ENCODE results near the gene FADS6.

GRCh38 chr17:74855323-74855722 is 38.1 kb downstream of the FADS6 start:
- TF ChIP-seq POLR2A (IDR thresholded peaks at IDR 0.05) (no peak), POLR2AphosphoS5 (IDR thresholded peaks at IDR 0.05) (no peak)
- TF ChIP-seq, protein P1, sequence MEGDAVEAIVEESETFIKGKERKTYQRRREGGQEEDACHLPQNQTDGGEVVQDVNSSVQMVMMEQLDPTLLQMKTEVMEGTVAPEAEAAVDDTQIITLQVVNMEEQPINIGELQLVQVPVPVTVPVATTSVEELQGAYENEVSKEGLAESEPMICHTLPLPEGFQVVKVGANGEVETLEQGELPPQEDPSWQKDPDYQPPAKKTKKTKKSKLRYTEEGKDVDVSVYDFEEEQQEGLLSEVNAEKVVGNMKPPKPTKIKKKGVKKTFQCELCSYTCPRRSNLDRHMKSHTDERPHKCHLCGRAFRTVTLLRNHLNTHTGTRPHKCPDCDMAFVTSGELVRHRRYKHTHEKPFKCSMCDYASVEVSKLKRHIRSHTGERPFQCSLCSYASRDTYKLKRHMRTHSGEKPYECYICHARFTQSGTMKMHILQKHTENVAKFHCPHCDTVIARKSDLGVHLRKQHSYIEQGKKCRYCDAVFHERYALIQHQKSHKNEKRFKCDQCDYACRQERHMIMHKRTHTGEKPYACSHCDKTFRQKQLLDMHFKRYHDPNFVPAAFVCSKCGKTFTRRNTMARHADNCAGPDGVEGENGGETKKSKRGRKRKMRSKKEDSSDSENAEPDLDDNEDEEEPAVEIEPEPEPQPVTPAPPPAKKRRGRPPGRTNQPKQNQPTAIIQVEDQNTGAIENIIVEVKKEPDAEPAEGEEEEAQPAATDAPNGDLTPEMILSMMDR (IDR thresholded peaks at IDR 0.05), result no peak

All from prostate gland (tissue), 2 donors.